OCI-LY1 (cell line): ENCODE measurements around the gene PCDHGA7.
"Not testable (repeated sequence)": the region's sequence is repeated elsewhere in the genome, so short reads cannot be mapped to it uniquely, and the experiment has no call there.

Source experiments
- H2AFZ ChIP-seq: fragments of 200-600 bp; sonication (generic), shearing (Covaris generic); 2 replicates; pipeline ENCODE4 v1.6.0; 2014; ENCODE audit warnings: antibody characterized with exemption, mild to moderate bottlenecking, low read length
- H3F3A ChIP-seq: fragments of 200-600 bp; sonication (generic), shearing (Covaris generic); 2 replicates; pipeline ENCODE4 v1.6.0; 2014; ENCODE audit warnings: mild to moderate bottlenecking, antibody characterized with exemption, low read length, moderate library complexity; ENCODE audit not compliant: insufficient read depth
- H3K27ac ChIP-seq: fragments of 200-600 bp; sonication (generic); 2 replicates; pipeline ENCODE4 v1.5.1; 2014; ENCODE audit warnings: low read length, mixed run types, mild to moderate bottlenecking, low read depth; ENCODE audit not compliant: poor library complexity, severe bottlenecking
- H3K27me3 ChIP-seq: fragments of 200-600 bp; sonication (generic); 2 replicates; pipeline ENCODE4 v1.6.0; 2014; ENCODE audit warnings: antibody characterized with exemption, mild to moderate bottlenecking, low read length, moderate library complexity; ENCODE audit not compliant: insufficient read depth
- H3K36me3 ChIP-seq: fragments of 200-600 bp; sonication (generic); 2 replicates; pipeline ENCODE4 v1.6.1; 2014; ENCODE audit warnings: mild to moderate bottlenecking, antibody characterized with exemption, low read length, moderate library complexity, mixed read lengths; ENCODE audit not compliant: insufficient read depth
- H3K4me1 ChIP-seq: fragments of 200-600 bp; sonication (generic); 2 replicates; pipeline ENCODE4 v1.5.1; 2014; ENCODE audit warnings: mild to moderate bottlenecking, low read length, moderate library complexity; ENCODE audit not compliant: insufficient read depth, severe bottlenecking
- H3K4me2 ChIP-seq: fragments of 200-600 bp; sonication (generic), shearing (Covaris generic); 2 replicates; pipeline ENCODE4 v1.6.1; 2014; ENCODE audit warnings: low read length
- H3K4me3 ChIP-seq: fragments of 200-600 bp; sonication (generic); 2 replicates; pipeline ENCODE4 v1.5.1; 2014; ENCODE audit warnings: low read length, low read depth, mild to moderate bottlenecking, mixed read lengths; ENCODE audit not compliant: poor library complexity, severe bottlenecking
- H3K79me2 ChIP-seq: fragments of 200-600 bp; shearing (Covaris generic); 2 replicates; pipeline ENCODE4 v1.6.1; 2016; ENCODE audit warnings: mixed run types, low read length, mixed read lengths; ENCODE audit not compliant: insufficient read depth
- H3K9ac ChIP-seq: fragments of 200-600 bp; sonication (generic), shearing (Covaris generic); 2 replicates; pipeline ENCODE4 v1.6.1; 2014; ENCODE audit warnings: mild to moderate bottlenecking, low read length, mixed read lengths
- H3K9me2 ChIP-seq: fragments of 200-600 bp; sonication (generic), shearing (Covaris generic); 2 replicates; pipeline ENCODE4 v1.6.1; 2014; ENCODE audit warnings: low read depth, mild to moderate bottlenecking, low read length, mixed read lengths
- H3K9me3 ChIP-seq: fragments of 200-600 bp; shearing (Covaris generic); 2 replicates; pipeline ENCODE4 v1.6.1; 2014; ENCODE audit warnings: low read length, mixed read lengths
- H4K20me1 ChIP-seq: fragments of 200-600 bp; sonication (generic), shearing (Covaris generic); 2 replicates; pipeline ENCODE4 v1.6.0; 2016; ENCODE audit warnings: mild to moderate bottlenecking, low read length; ENCODE audit not compliant: insufficient read depth
- CTCF ChIP-seq: fragments of 200-600 bp; sonication (generic), shearing (Covaris generic); IDR thresholded peaks from 2 replicates; pipeline ENCODE4 v1.5.1; 2017; ENCODE audit warnings: mild to moderate bottlenecking, antibody characterized with exemption, low read length, moderate library complexity, mixed read lengths
- EZH2 ChIP-seq: fragments of 200-600 bp; sonication (generic), shearing (Covaris generic); IDR thresholded peaks from 2 replicates; pipeline ENCODE4 v1.8.0; 2017; ENCODE audit warnings: borderline replicate concordance, mixed run types, mild to moderate bottlenecking, antibody characterized with exemption, low read length, moderate library complexity, mixed read lengths

PCDHGA7 gene

GRCh38 chr5:141345327-141345726 lies 37.2 kb upstream of the PCDHGA7 start:
- Histone ChIP-seq H3K9ac (no peak overlapping the region), H3K9me3 (peaks cover 12% of the 10 kb centered on the region; the same call in 1 of the 2 replicates), H3K36me3 (no peaks in the 10 kb centered on the region), H3F3A (no peaks in the 10 kb centered on the region), H2AFZ (no peak overlapping the region), H3K4me3 (no peak overlapping the region), H3K79me2 (no peaks in the 10 kb centered on the region), H3K4me1 (peaks cover under 1% of the 10 kb centered on the region), H4K20me1 (no peaks in the 10 kb centered on the region), H3K27ac (no peak overlapping the region), H3K27me3 (no peaks in the 10 kb centered on the region), H3K4me2 (no peak overlapping the region), H3K9me2 (no peaks in the 10 kb centered on the region)
- no peak for TF ChIP-seq CTCF
- no peak for TF ChIP-seq EZH2

GRCh38 chr5:141346017-141346416 lies 36.5 kb upstream of the PCDHGA7 start:
- not testable (repeated sequence) for H4K20me1 ChIP-seq, H3K27me3 ChIP-seq, H2AFZ ChIP-seq

GRCh38 chr5:141349917-141350619 lies 32.5 kb upstream of the PCDHGA7 start, which contains the start of gene PCDHGB1:
TSS of gene PCDHGB1 (plus strand) at chr5:141350099. CDS start at chr5:141350261, 162 bp downstream.
- Histone ChIP-seq H3K9me2 (no peaks in the 10 kb centered on the region), H3K9me3 (peaks cover 14% of the 10 kb centered on the region), H3K4me2 (peak within 1 kb of the TSS; percentile 77), H3F3A (no peaks in the 10 kb centered on the region), H2AFZ (peak within 1 kb of the TSS; percentile 88; the same call in 1 of the 2 replicates), H3K27me3 (no peaks in the 10 kb centered on the region), H3K9ac (peak within 1 kb of the TSS; percentile 79), H3K27ac (no peak within 1 kb of the TSS), H3K36me3 (peaks cover 16% of the 10 kb centered on the region), H3K79me2 (no peaks in the 10 kb centered on the region), H3K4me3 (peak within 1 kb of the TSS; percentile 80), H4K20me1 (no peaks in the 10 kb centered on the region), H3K4me1 (peaks cover 6% of the 10 kb centered on the region)
- no peak for TF ChIP-seq EZH2
- TF ChIP-seq CTCF, result peak; percentile 78

More at GRCh38 chr5:141346017-141346416, 36.5 kb upstream of the PCDHGA7 start:
- not testable (repeated sequence) for H3K9me2 ChIP-seq, H3F3A ChIP-seq, H3K36me3 ChIP-seq, H3K79me2 ChIP-seq, H3K27ac ChIP-seq, H3K4me2 ChIP-seq, H3K4me1 ChIP-seq, H3K9ac ChIP-seq, H3K4me3 ChIP-seq
- peaks cover 16% of the 10 kb centered on the region; the same call in 1 of the 2 replicates for H3K9me3 ChIP-seq

- H3K4me1 ChIP-seq, result peaks cover 6% of the 10 kb centered on the region
- no peak overlapping the region for H3K4me2 ChIP-seq
- peaks cover 23% of the 10 kb centered on the region for H3K36me3 ChIP-seq
- H3K79me2 ChIP-seq, result no peaks in the 10 kb centered on the region
- no peak for TF ChIP-seq EZH2
- TF ChIP-seq CTCF, result no peak
- H3F3A ChIP-seq, result no peaks in the 10 kb centered on the region
- no peaks in the 10 kb centered on the region for H3K27me3 ChIP-seq
- H2AFZ ChIP-seq, result no peak overlapping the region
- no peak overlapping the region for H3K4me3 ChIP-seq
- H3K9me3 ChIP-seq, result peaks cover 23% of the 10 kb centered on the region
- no peaks in the 10 kb centered on the region for H4K20me1 ChIP-seq
- no peak overlapping the region for H3K9ac ChIP-seq
- no peaks in the 10 kb centered on the region for H3K9me2 ChIP-seq
- no peak overlapping the region for H3K27ac ChIP-seq
Measured at GRCh38 chr5:141351591-141351990, 31.0 kb upstream of the PCDHGA7 start.
